ENCODE measurements around the gene FKBP1B.
"Not testable (repeated sequence)": the region's sequence is repeated elsewhere in the genome, so short reads cannot be mapped to it uniquely, and the experiment has no call there.

Gene FKBP1B

GRCh38 chr2:24087032-24087431, 37.5 kb downstream of the FKBP1B start:
- Histone ChIP-seq H3K9me3 (ENCODE audit: severe bottlenecking) (no peaks in the 10 kb centered on the region), H3K27me3 (ENCODE audit: insufficient read depth, low read depth, severe bottlenecking) (no peaks in the 10 kb centered on the region), H3K27ac (no peak overlapping the region), H3K4me3 (ENCODE audit: low read depth, low read length) (no peak overlapping the region), H3K36me3 (peaks cover 8% of the 10 kb centered on the region)
- DNase-seq = no peak
- no peak for TF ChIP-seq CTCF (IDR thresholded peaks at IDR 0.05; ENCODE audit: low read depth, low read length)

DNA sequence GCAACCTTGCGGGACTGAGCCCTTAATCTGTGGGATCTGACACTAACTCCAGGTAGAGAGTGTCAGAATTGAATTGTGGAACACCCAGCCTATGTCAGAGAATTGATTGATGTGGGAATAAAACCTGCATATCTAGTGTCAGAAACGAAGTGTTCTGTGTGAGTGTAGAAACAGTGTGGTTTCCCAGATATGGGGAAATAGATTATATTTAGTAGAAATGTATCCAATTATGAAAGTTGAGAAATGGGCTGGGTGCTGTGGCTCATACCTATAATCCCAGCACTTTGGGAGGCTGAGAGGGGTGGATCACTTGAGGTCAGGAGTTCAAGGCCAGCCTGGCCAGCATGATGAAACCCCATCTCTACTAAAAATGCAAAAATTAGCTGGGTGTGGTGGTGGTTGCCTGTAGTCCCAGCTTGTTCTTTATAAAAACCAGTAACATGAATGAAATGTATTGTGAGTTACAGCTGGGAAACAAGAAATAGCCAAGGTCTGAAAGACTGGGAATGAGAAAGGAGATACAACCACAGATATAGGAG, 39.3 kb downstream of the FKBP1B start:
- DNase-seq = no peak
- TF ChIP-seq CTCF (IDR thresholded peaks at IDR 0.05; ENCODE audit: low read depth, low read length) = no peak
- Histone ChIP-seq H3K9me3 (ENCODE audit: severe bottlenecking) (no peaks in the 10 kb centered on the region), H3K4me3 (ENCODE audit: low read depth, low read length) (no peak overlapping the region), H3K36me3 (no peaks in the 10 kb centered on the region), H3K27ac (no peak overlapping the region), H3K27me3 (ENCODE audit: insufficient read depth, low read depth, severe bottlenecking) (no peaks in the 10 kb centered on the region)

- not testable (repeated sequence) for H3K36me3 ChIP-seq; H3K4me3 ChIP-seq (ENCODE audit: low read depth, low read length); DNase-seq; H3K27ac ChIP-seq; H3K9me3 ChIP-seq (ENCODE audit: severe bottlenecking); H3K27me3 ChIP-seq (ENCODE audit: insufficient read depth, low read depth, severe bottlenecking)
Measured at GRCh38 chr2:24093270-24093669, 43.7 kb downstream of the FKBP1B start.

- H3K36me3 ChIP-seq; H3K27ac ChIP-seq; H3K4me3 ChIP-seq (ENCODE audit: low read depth, low read length): not testable (repeated sequence)
Measured at GRCh38 chr2:24095171-24095677, 45.7 kb downstream of the FKBP1B start.

DNA sequence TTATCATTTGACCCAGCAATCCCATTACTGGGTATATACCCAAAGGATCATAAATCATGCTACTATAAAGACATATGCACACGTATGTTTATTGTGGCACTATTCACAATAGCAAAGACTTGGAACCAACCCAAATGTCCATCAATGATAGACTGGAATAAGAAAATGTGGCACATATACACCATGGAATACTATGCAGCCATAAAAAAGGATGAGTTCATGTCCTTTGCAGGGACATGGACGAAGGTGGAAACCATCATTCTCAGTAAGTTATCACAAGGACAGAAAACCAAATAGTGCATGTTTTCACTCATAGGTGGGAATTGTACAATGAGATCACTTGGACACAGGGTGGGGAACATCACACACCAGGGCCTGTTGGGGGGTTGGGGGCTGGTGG, 51.2 kb downstream of the FKBP1B start:
- not testable (repeated sequence) for H3K27ac ChIP-seq; H3K9me3 ChIP-seq (ENCODE audit: severe bottlenecking); H3K36me3 ChIP-seq; H3K4me3 ChIP-seq (ENCODE audit: low read depth, low read length); H3K27me3 ChIP-seq (ENCODE audit: insufficient read depth, low read depth, severe bottlenecking); DNase-seq

More at GRCh38 chr2:24095171-24095677, 45.7 kb downstream of the FKBP1B start:
- H3K27me3 ChIP-seq (ENCODE audit: insufficient read depth, low read depth, severe bottlenecking); H3K9me3 ChIP-seq (ENCODE audit: severe bottlenecking); DNase-seq: not testable (repeated sequence)

- H3K4me3 ChIP-seq (ENCODE audit: low read depth, low read length) = no peak overlapping the region
- no peak for TF ChIP-seq CTCF (IDR thresholded peaks at IDR 0.05; ENCODE audit: low read depth, low read length)
- no peak for DNase-seq
- H3K27me3 ChIP-seq (ENCODE audit: insufficient read depth, low read depth, severe bottlenecking) = no peaks in the 10 kb centered on the region
- H3K9me3 ChIP-seq (ENCODE audit: severe bottlenecking) = peaks cover 2% of the 10 kb centered on the region
- no peak overlapping the region for H3K27ac ChIP-seq
- no peaks in the 10 kb centered on the region for H3K36me3 ChIP-seq
Measured at GRCh38 chr2:24101992-24102391, 52.5 kb downstream of the FKBP1B start.

DNA sequence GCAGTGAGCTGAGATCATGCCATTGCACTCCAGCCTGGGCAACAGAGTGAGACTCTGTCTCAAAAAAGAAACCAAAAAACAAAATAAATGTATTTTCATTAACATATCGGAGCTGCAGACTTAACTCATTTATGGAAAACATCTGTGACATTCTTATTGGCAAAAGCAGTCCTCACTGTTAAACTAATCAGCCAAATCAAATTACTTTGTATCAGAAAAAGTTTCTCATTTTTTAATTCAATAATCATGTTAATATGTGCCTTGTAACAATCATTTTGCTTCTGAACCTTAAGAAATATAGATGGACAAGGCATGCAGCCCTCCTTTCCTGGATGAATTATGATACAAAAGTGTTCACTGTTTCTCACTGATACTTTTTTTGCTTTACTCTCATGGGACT, 53.1 kb downstream of the FKBP1B start:
- no peaks in the 10 kb centered on the region for H3K36me3 ChIP-seq
- no peaks in the 10 kb centered on the region for H3K27me3 ChIP-seq (ENCODE audit: insufficient read depth, low read depth, severe bottlenecking)
- peaks cover 2% of the 10 kb centered on the region for H3K9me3 ChIP-seq (ENCODE audit: severe bottlenecking)
- no peak for TF ChIP-seq CTCF (IDR thresholded peaks at IDR 0.05; ENCODE audit: low read depth, low read length)
- DNase-seq = no peak
- H3K27ac ChIP-seq = no peak overlapping the region
- H3K4me3 ChIP-seq (ENCODE audit: low read depth, low read length) = no peak overlapping the region
